HepG2 (cell line): ENCODE results near the gene TET3.

ENCODE experiments used
- BCL3 ChIP-seq: sonication (generic); formaldehyde crosslinking; IDR thresholded peaks from 2 replicates; pipeline ENCODE4 v1.5.1; 2020; ENCODE audit warnings: mild to moderate bottlenecking, missing genetic modification reagents, moderate library complexity
- CTCF ChIP-seq: sonication (generic); formaldehyde crosslinking; IDR thresholded peaks from 2 replicates; pipeline ENCODE4 v1.5.0; 2020; ENCODE audit warnings: mild to moderate bottlenecking, missing genetic modification reagents, moderate library complexity
- EHMT2 ChIP-seq: fragments of 200-600 bp; sonication (generic); IDR thresholded peaks from 2 replicates; pipeline ENCODE4 v1.7.0; 2017; ENCODE audit warnings: antibody characterized with exemption, low read depth, low read length, borderline replicate concordance
- EZH2 ChIP-seq: conservative IDR thresholded peaks from 2 replicates; pipeline ENCODE4 v1.6.1; 2012; ENCODE audit warnings: mild to moderate bottlenecking, low read depth, low read length, moderate library complexity
- KLF16 ChIP-seq, 2 experiments: sonication (generic) in 1 of 2; formaldehyde crosslinking in 1 of 2; IDR thresholded peaks; 2 replicates each; pipeline versions ENCODE4 v1.6.1 to v1.8.0; 2016 to 2023; ENCODE audit warnings: missing genetic modification reagents in 2 of 2, missing compliant biosample characterization in 1 of 2
- TAF1 ChIP-seq: sonication (generic); formaldehyde crosslinking; IDR thresholded peaks from 2 replicates; pipeline ENCODE4 v1.4.0; 2020; ENCODE audit warnings: missing genetic modification reagents
- ZBTB7A ChIP-seq: sonication (generic); formaldehyde crosslinking; IDR thresholded peaks from 2 replicates; pipeline ENCODE4 v1.8.0; 2022; ENCODE audit warnings: mild to moderate bottlenecking, missing genetic modification reagents
- ZFX ChIP-seq: sonication (generic); formaldehyde crosslinking; IDR thresholded peaks from 2 replicates; pipeline ENCODE4 v1.4.0; 2020; ENCODE audit warnings: mild to moderate bottlenecking, low read depth, missing genetic modification reagents, moderate library complexity
- ZNF121 ChIP-seq: sonication (generic); formaldehyde crosslinking; IDR thresholded peaks from 2 replicates; pipeline ENCODE4 v1.5.0; 2020; ENCODE audit warnings: mild to moderate bottlenecking, missing genetic modification reagents
- ZNF207 ChIP-seq: fragments of 450-650 bp; IDR thresholded peaks from 2 replicates; pipeline ENCODE4 v1.6.1; 2016; ENCODE audit warnings: antibody characterized with exemption, borderline replicate concordance
- ZNF24 ChIP-seq: fragments of 450-650 bp; IDR thresholded peaks from 2 replicates; pipeline ENCODE4 v1.6.1; 2017; ENCODE audit warnings: antibody characterized with exemption, mild to moderate bottlenecking
- ZNF550 ChIP-seq: sonication (generic); formaldehyde crosslinking; IDR thresholded peaks from 2 replicates; pipeline ENCODE4 v1.4.0; 2020; ENCODE audit warnings: mild to moderate bottlenecking, missing genetic modification reagents, borderline replicate concordance
- ZNF644 ChIP-seq: IDR thresholded peaks from 2 replicates; pipeline ENCODE4 v1.6.1; 2016; ENCODE audit warnings: low read depth
- ZNF816 ChIP-seq: sonication (generic); formaldehyde crosslinking; IDR thresholded peaks from 2 replicates; pipeline ENCODE4 v1.8.0; 2022; ENCODE audit warnings: missing genetic modification reagents, mild to moderate bottlenecking, borderline replicate concordance

GRCh38 chr2:73997813-73998212 is 13.1 kb downstream of the TET3 start:
- TF ChIP-seq ZBTB7A (no peak), ZNF24 (no peak), KLF16 (CRISPR knock-in tag; IDR thresholded peaks at IDR 0.05) (no peak), ZNF816 (CRISPR knock-in tag) (no peak), BCL3 (no peak), ZNF121 (CRISPR knock-in tag) (no peak), CTCF (CRISPR knock-in tag) (no peak), EHMT2 (no peak), TAF1 (CRISPR knock-in tag) (no peak), EZH2 (no peak), ZNF550 (CRISPR knock-in tag) (no peak), ZNF207 (no peak), ZNF644 (CRISPR knock-in tag) (no peak), ZFX (CRISPR knock-in tag) (no peak)
